ENCODE results near the gene GPR18. TPM values are rescaled to one million over a fixed set of nuclear protein-coding genes. Genes with fewer than 3 reads are reported as not detected.

Gene GPR18
- total and polyA plus RNA-seq, 7 experiments from 2014 or later, result 11.5 to 40.4 (median 27.9) TPM

GRCh38 chr13:99304541-99304940, 46.4 kb upstream of the GPR18 start:
- DNase-seq (no peak), ATAC-seq (no peak)
- Mint-ChIP-seq H3K4me3 (peak overlapping the region; percentile 89 to 100 (median 94)), H3K27ac (peak overlapping the region; percentile 88 to 99 (median 93)), H3K27me3 (no peaks in the 10 kb centered on the region), H3K4me1 (peaks cover 50 to 83% (median 71%) of the 10 kb centered on the region in 7 donors), H3K36me3 (peaks cover 12 to 44% (median 33%) of the 10 kb centered on the region in 5 donors), H3K9me3 (peaks cover 0 to 2% (median 0%) of the 10 kb centered on the region in 11 donors)
- peak overlapping the region; percentile 88 for H3K27ac ChIP-seq (ENCODE audit: low read depth, low read length)
- H3K4me1 ChIP-seq (ENCODE audit: control insufficient read depth in 2 of 2, insufficient read depth in 2 of 2, low read length in 2 of 2), result peaks cover 48 to 50% of the 10 kb centered on the region in 2 donors
- intact Hi-C loops (cut with micrococcal nuclease), result loop anchor here (1.0 to 10.0 kb wide), 3 partner anchors 18 to 300 kb away; partner anchors contain the start of gene CLYBL (in 1 of the 2)
- POLR2A ChIA-PET, result interaction anchor here (0.6 to 14.3 kb wide), 27 partner anchors 10 to 194 kb away, joined by 3 to 364 read pairs (median 5); no protein-coding TSS in a partner anchor
- CTCF ChIA-PET, result interaction anchor here (1.0 to 6.2 kb wide), 13 partner anchors 10 to 131 kb away, joined by 3 to 39 read pairs (median 4); no protein-coding TSS in a partner anchor
- H3K9me3 ChIP-seq (ENCODE audit: control insufficient read depth in 2 of 3, low read length in 3 of 3), result no peaks in the 10 kb centered on the region
- H3K27me3 ChIP-seq (ENCODE audit: control insufficient read depth in 2 of 2, insufficient read depth in 2 of 2, low read length in 2 of 2), result no peaks in the 10 kb centered on the region
- peaks cover 0 to 16% (median 0%) of the 10 kb centered on the region in 3 experiments for H3K36me3 ChIP-seq (ENCODE audit: control insufficient read depth in 2 of 3, insufficient read depth in 3 of 3, low read length in 3 of 3)
- H3K4me3 ChIP-seq (ENCODE audit: low read length), result peak overlapping the region; percentile 89

DNA sequence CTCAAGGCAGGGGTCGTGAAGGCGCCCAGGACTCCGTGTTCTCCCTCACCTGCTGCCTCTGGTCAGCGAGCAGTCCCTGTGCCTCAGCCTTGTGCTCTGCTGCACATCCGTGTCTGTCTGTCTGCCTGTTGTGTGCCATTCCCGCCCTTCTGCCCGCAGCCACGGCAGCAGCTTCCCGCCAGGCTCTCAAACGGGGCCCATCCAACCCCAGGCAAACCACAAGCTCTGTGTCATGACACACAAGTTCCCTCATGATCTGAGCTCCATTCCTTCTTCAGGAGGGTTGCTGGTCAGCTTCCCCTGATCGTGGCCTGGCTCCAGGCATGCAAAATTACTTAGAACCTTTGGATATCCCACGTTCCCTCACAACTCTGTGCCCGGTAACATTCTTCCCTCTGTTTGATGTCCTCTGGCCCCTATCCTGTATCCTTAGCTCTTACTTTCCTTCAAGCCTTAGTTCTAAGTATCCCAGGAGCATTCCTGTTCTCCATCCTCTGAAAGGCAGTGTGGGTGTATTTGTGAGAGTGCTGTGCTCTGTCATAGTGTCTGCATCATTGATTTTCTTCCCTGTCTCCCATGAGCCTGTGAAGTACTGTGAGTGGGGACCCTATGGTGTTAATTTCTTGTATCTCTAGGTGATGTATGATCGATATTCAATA, 45.8 kb upstream of the GPR18 start:
- peak in 7 of 9 donors; percentile 26 to 62 (median 44) for DNase-seq
- CTCF ChIA-PET, result interaction anchor here (1.0 to 6.2 kb wide), 14 partner anchors 10 to 132 kb away, joined by 3 to 39 read pairs (median 4); no protein-coding TSS in a partner anchor

DNA sequence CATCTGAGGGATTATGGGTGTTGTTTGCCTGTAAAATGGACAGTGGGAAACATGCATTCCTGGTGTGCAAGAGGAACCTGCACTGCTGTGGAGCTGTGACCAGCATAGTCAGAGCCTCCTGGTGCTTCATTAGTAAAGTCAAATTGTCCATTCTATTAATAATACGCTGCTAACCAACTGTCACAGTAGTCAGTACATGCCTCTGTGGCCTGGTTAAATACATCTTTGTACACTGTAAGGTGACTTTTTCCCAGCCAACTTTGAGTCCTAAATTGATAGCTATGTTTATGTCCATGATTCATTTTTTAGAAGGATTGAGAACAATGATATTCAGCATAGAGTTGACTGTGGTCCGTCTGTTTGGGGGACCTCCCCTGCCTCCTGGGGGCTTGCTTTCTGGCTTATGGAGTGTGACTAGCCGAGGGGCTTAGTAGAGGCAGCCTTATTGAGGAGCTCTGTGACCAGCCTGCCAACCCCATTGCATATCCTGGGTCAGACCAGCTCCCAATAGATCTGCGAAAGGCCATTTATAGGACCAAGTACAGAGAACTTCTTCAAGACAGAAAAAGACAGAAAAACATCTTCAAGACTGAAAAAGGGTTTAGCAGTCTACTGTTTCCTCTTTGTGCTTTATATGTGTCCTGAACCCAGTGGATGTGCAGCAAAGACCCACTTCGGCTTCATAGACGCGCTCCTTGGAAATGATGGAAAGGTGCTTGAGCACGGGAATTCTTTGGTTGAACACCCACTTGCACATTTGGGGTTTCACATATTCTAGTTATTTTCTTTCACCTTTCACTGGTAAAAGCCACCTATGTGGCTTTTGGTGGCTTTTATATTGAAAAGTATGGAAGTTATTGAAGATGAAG, 44.7 kb upstream of the GPR18 start:
- Mint-ChIP-seq H3K4me1 (peaks cover 52 to 80% (median 71%) of the 10 kb centered on the region in 7 donors), H3K36me3 (peaks cover 12 to 37% (median 31%) of the 10 kb centered on the region in 5 donors), H3K27ac (peak overlapping the region; percentile 88 to 99 (median 93)), H3K9me3 (peaks cover 0 to 2% (median 0%) of the 10 kb centered on the region in 11 donors), H3K4me3 (peak overlapping the region; percentile 89 to 100 (median 94)), H3K27me3 (no peaks in the 10 kb centered on the region)
- no peaks in the 10 kb centered on the region for H3K9me3 ChIP-seq (ENCODE audit: control insufficient read depth in 2 of 3, low read length in 3 of 3)
- intact Hi-C loops (cut with micrococcal nuclease), result loop anchor here in 1 of 2 donors (5.0 to 10.0 kb wide), 2 partner anchors 34 to 302 kb away; partner anchors contain the start of gene CLYBL
- peak overlapping the region; percentile 89 for H3K4me3 ChIP-seq (ENCODE audit: low read length)
- POLR2A ChIA-PET, result interaction anchor here (0.6 to 14.3 kb wide), 23 partner anchors 10 to 426 kb away, joined by 3 to 364 read pairs (median 5); no protein-coding TSS in a partner anchor
- peak overlapping the region; percentile 88 for H3K27ac ChIP-seq (ENCODE audit: low read depth, low read length)
- DNase-seq (no peak), ATAC-seq (no peak)
- peaks cover 0 to 16% (median 0%) of the 10 kb centered on the region in 3 experiments for H3K36me3 ChIP-seq (ENCODE audit: control insufficient read depth in 2 of 3, insufficient read depth in 3 of 3, low read length in 3 of 3)
- peaks cover 52 to 56% of the 10 kb centered on the region in 2 donors for H3K4me1 ChIP-seq (ENCODE audit: control insufficient read depth in 2 of 2, insufficient read depth in 2 of 2, low read length in 2 of 2)
- CTCF ChIA-PET, result interaction anchor here (0.5 to 6.2 kb wide), 13 partner anchors 9 to 251 kb away, joined by 3 to 39 read pairs (median 4); no protein-coding TSS in a partner anchor
- no peaks in the 10 kb centered on the region for H3K27me3 ChIP-seq (ENCODE audit: control insufficient read depth in 2 of 2, insufficient read depth in 2 of 2, low read length in 2 of 2)

More for the DNA sequence above, 45.8 kb upstream of the GPR18 start:
- ATAC-seq, result peak; percentile 33
- POLR2A ChIA-PET, result interaction anchor here (0.6 to 14.3 kb wide), 26 partner anchors 9 to 195 kb away, joined by 3 to 364 read pairs (median 5); no protein-coding TSS in a partner anchor
- Histone ChIP-seq H3K27me3 (ENCODE audit: control insufficient read depth in 2 of 2, insufficient read depth in 2 of 2, low read length in 2 of 2) (no peaks in the 10 kb centered on the region), H3K36me3 (ENCODE audit: control insufficient read depth in 2 of 3, insufficient read depth in 3 of 3, low read length in 3 of 3) (peaks cover 0 to 16% (median 0%) of the 10 kb centered on the region in 3 experiments), H3K4me1 (ENCODE audit: control insufficient read depth in 2 of 2, insufficient read depth in 2 of 2, low read length in 2 of 2) (peaks cover 50 to 51% of the 10 kb centered on the region in 2 donors), H3K9me3 (ENCODE audit: control insufficient read depth in 2 of 3, low read length in 3 of 3) (no peaks in the 10 kb centered on the region), H3K4me3 (ENCODE audit: low read length) (peak overlapping the region; percentile 89), H3K27ac (ENCODE audit: low read depth, low read length) (peak overlapping the region; percentile 88)
- H3K36me3 Mint-ChIP-seq, result peaks cover 12 to 42% (median 35%) of the 10 kb centered on the region in 5 donors
- H3K27me3 Mint-ChIP-seq, result no peaks in the 10 kb centered on the region
- intact Hi-C loops (cut with micrococcal nuclease), result loop anchor here (1.0 to 10.0 kb wide), 3 partner anchors 18 to 301 kb away; partner anchors contain the start of gene CLYBL (in 1 of the 2)
- H3K9me3 Mint-ChIP-seq, result peaks cover 0 to 2% (median 0%) of the 10 kb centered on the region in 11 donors
- H3K4me3 Mint-ChIP-seq, result peak overlapping the region; percentile 89 to 100 (median 94)
- peaks cover 51 to 82% (median 71%) of the 10 kb centered on the region in 7 donors for H3K4me1 Mint-ChIP-seq
- peak overlapping the region; percentile 88 to 99 (median 93) for H3K27ac Mint-ChIP-seq

- peak overlapping the region; percentile 61 to 99 (median 93) for H3K27ac Mint-ChIP-seq
- no peak for DNase-seq
- H3K4me1 ChIP-seq (ENCODE audit: control insufficient read depth in 2 of 2, insufficient read depth in 2 of 2, low read length in 2 of 2), result peaks cover 54 to 60% of the 10 kb centered on the region in 2 donors
- H3K36me3 Mint-ChIP-seq, result peaks cover 12 to 39% (median 31%) of the 10 kb centered on the region in 5 donors
- ATAC-seq, result no peak
- no peaks in the 10 kb centered on the region for H3K27me3 Mint-ChIP-seq
- ChIA-PET CTCF (interaction anchor here (0.8 to 6.2 kb wide), 7 partner anchors 12 to 134 kb away, joined by 3 to 39 read pairs (median 4); no protein-coding TSS in a partner anchor), POLR2A (interaction anchor here (0.6 to 14.3 kb wide), 20 partner anchors 9 to 124 kb away, joined by 3 to 364 read pairs (median 6); no protein-coding TSS in a partner anchor)
- peaks cover 0 to 16% (median 0%) of the 10 kb centered on the region in 3 experiments for H3K36me3 ChIP-seq (ENCODE audit: control insufficient read depth in 2 of 3, insufficient read depth in 3 of 3, low read length in 3 of 3)
- peaks cover 0 to 2% (median 0%) of the 10 kb centered on the region in 11 donors for H3K9me3 Mint-ChIP-seq
- H3K27ac ChIP-seq (ENCODE audit: low read depth, low read length), result peak overlapping the region; percentile 88
- H3K4me1 Mint-ChIP-seq, result peaks cover 58 to 80% (median 71%) of the 10 kb centered on the region in 7 donors
- intact Hi-C loops (cut with micrococcal nuclease), result loop anchor here in 1 of 2 donors (5.0 to 10.0 kb wide), 2 partner anchors 35 to 303 kb away; partner anchors contain the start of gene CLYBL
- peak overlapping the region; percentile 89 for H3K4me3 ChIP-seq (ENCODE audit: low read length)
- H3K9me3 ChIP-seq (ENCODE audit: control insufficient read depth in 2 of 3, low read length in 3 of 3), result no peaks in the 10 kb centered on the region
- H3K27me3 ChIP-seq (ENCODE audit: control insufficient read depth in 2 of 2, insufficient read depth in 2 of 2, low read length in 2 of 2), result no peaks in the 10 kb centered on the region
- H3K4me3 Mint-ChIP-seq, result peak overlapping the region; percentile 89 to 100 (median 94)
Measured at GRCh38 chr13:99301913-99302636, 43.9 kb upstream of the GPR18 start.

DNA sequence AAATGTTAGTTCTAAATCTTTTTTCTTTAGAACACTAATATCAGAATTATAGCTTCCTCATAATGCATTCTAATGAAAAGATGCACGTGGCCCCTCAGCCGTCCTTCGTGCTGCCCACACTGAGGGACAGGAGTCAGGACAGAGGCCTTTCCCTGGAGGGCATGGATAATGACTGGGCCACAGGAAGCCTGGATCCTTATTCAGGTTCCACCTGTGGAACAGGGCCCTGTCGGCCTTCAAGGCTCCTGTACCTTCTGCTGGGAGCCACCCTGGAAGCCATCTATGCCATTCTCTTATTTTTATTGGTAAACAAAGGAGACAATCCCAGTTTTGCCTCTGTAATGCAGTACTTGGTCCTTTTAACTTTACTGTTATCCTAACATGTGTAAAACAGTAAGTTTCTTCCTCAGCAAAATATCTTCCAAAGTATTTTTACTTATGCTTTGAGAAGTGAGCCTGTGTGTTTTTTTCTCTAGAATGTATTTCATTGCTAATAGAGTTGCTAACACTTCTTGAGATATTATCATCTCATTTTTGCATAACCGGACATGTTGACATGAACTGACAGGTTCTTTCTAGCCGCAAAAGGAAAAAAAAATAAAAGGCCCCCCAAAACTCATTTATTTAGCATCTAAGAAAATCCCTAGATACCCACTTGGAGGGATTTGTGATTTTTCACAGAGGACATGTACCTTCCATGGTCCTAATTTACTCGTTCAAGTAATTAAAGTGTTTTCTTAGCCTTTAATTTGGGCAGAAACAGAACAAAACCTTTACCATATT, 43.1 kb upstream of the GPR18 start:
- Mint-ChIP-seq H3K9me3 (peaks cover 0 to 2% (median 0%) of the 10 kb centered on the region in 11 donors), H3K4me1 (peaks cover 57 to 82% (median 79%) of the 10 kb centered on the region in 7 donors), H3K36me3 (peaks cover 9 to 38% (median 32%) of the 10 kb centered on the region in 5 donors), H3K27ac (peak overlapping the region; percentile 11 to 96 (median 84)), H3K27me3 (no peaks in the 10 kb centered on the region), H3K4me3 (peak overlapping the region in 9 of 10 donors; percentile 32 to 97 (median 78))
- ChIA-PET CTCF (interaction anchor here (0.8 to 6.2 kb wide), 7 partner anchors 18 to 135 kb away, joined by 3 to 39 read pairs (median 3); no protein-coding TSS in a partner anchor), POLR2A (interaction anchor here (0.7 to 14.3 kb wide), 19 partner anchors 8 to 133 kb away, joined by 3 to 364 read pairs (median 5); no protein-coding TSS in a partner anchor)
- Histone ChIP-seq H3K4me3 (ENCODE audit: low read length) (peak overlapping the region; percentile 5), H3K4me1 (ENCODE audit: control insufficient read depth in 2 of 2, insufficient read depth in 2 of 2, low read length in 2 of 2) (peaks cover 62 to 67% of the 10 kb centered on the region in 2 donors), H3K27ac (ENCODE audit: low read depth, low read length) (peak overlapping the region; percentile 88), H3K36me3 (ENCODE audit: control insufficient read depth in 2 of 3, insufficient read depth in 3 of 3, low read length in 3 of 3) (peaks cover 0 to 13% (median 0%) of the 10 kb centered on the region in 3 experiments), H3K27me3 (ENCODE audit: control insufficient read depth in 2 of 2, insufficient read depth in 2 of 2, low read length in 2 of 2) (no peaks in the 10 kb centered on the region), H3K9me3 (ENCODE audit: control insufficient read depth in 2 of 3, low read length in 3 of 3) (no peaks in the 10 kb centered on the region)
- ATAC-seq (no peak), DNase-seq (no peak)
- intact Hi-C loops (cut with micrococcal nuclease), result loop anchor here in 1 of 2 donors (5.0 to 10.0 kb wide), 2 partner anchors 36 to 304 kb away; partner anchors contain the start of gene CLYBL
